Measurements from ENCODE around the gene BPIFB4.
"Not testable (repeated sequence)": the region's sequence is repeated elsewhere in the genome, so short reads cannot be mapped to it uniquely, and the experiment has no call there.

The BPIFB4 gene

GRCh38 chr20:33034901-33035492 lies 44.4 kb upstream of the BPIFB4 start:
- in situ Hi-C loops (cut with HindIII; ENCODE audit: low sequenced_read_pairs): no loop called here
- DNase-seq (ENCODE audit: low read depth): no peak
- no peak overlapping the region for H3K4me3 ChIP-seq (ENCODE audit: low read depth, low read length)
- no peak for TF ChIP-seq CTCF (IDR thresholded peaks at IDR 0.05; ENCODE audit: low read depth, low read length, missing control alignments)

- H3K4me3 ChIP-seq (ENCODE audit: low read depth, low read length): no peak overlapping the region
- no peak for DNase-seq (ENCODE audit: low read depth)
- in situ Hi-C loops (cut with HindIII; ENCODE audit: low sequenced_read_pairs): no loop called here
- no peak for TF ChIP-seq CTCF (IDR thresholded peaks at IDR 0.05; ENCODE audit: low read depth, low read length, missing control alignments)
These were observed 42.0 kb upstream of the BPIFB4 start for GRCh38 chr20:33037456-33037855.

GRCh38 chr20:33038243-33038642 lies 41.2 kb upstream of the BPIFB4 start:
- no peak for TF ChIP-seq CTCF (IDR thresholded peaks at IDR 0.05; ENCODE audit: low read depth, low read length, missing control alignments)
- DNase-seq (ENCODE audit: low read depth): no peak
- in situ Hi-C loops (cut with HindIII; ENCODE audit: low sequenced_read_pairs): no loop called here
- H3K4me3 ChIP-seq (ENCODE audit: low read depth, low read length): no peak overlapping the region

GRCh38 chr20:33042430-33042829 lies 37.0 kb upstream of the BPIFB4 start:
- no peak for DNase-seq (ENCODE audit: low read depth)
- in situ Hi-C loops (cut with HindIII; ENCODE audit: low sequenced_read_pairs): no loop called here
- TF ChIP-seq CTCF (IDR thresholded peaks at IDR 0.05; ENCODE audit: low read depth, low read length, missing control alignments): no peak
- H3K4me3 ChIP-seq (ENCODE audit: low read depth, low read length): no peak overlapping the region

GRCh38 chr20:33042983-33043730 lies 36.3 kb upstream of the BPIFB4 start:
- DNase-seq (ENCODE audit: low read depth): no peak
- TF ChIP-seq CTCF (IDR thresholded peaks at IDR 0.05; ENCODE audit: low read depth, low read length, missing control alignments): no peak
- H3K4me3 ChIP-seq (ENCODE audit: low read depth, low read length): no peak overlapping the region
- in situ Hi-C loops (cut with HindIII; ENCODE audit: low sequenced_read_pairs): no loop called here

- in situ Hi-C loops (cut with HindIII; ENCODE audit: low sequenced_read_pairs): no loop called here
- no peak for DNase-seq (ENCODE audit: low read depth)
- no peak for TF ChIP-seq CTCF (IDR thresholded peaks at IDR 0.05; ENCODE audit: low read depth, low read length, missing control alignments)
- H3K4me3 ChIP-seq (ENCODE audit: low read depth, low read length): no peak overlapping the region
These were observed 35.7 kb upstream of the BPIFB4 start for GRCh38 chr20:33043731-33044181.

- DNase-seq (ENCODE audit: low read depth); in situ Hi-C loops (cut with HindIII; ENCODE audit: low sequenced_read_pairs); H3K4me3 ChIP-seq (ENCODE audit: low read depth, low read length): not testable (repeated sequence)
These were observed 34.2 kb upstream of the BPIFB4 start for GRCh38 chr20:33045129-33045721.

All from astrocyte of the cerebellum (primary cell).